Keratinocyte (primary cell): ENCODE measurements around the gene LRRN2.

ENCODE experiments used
- EZH2 ChIP-seq: IDR thresholded peaks from one replicate; pipeline ENCODE4 v1.6.1; 2012; ENCODE audit warnings: inconsistent platforms, mild to moderate bottlenecking, low read length, moderate library complexity
- TF ChIP-seq, protein P1 (sequence below), 3 experiments: IDR thresholded peaks in 1 of 3; conservative IDR thresholded peaks in 1 of 3; optimal IDR thresholded peaks in 1 of 3; 2 replicates in 2 of 3; 3 replicates in 1 of 3; pipeline versions ENCODE3 to v1.5.1; 2011; ENCODE audit warnings: low read length in 3 of 3, mild to moderate bottlenecking in 3 of 3, moderate library complexity in 2 of 3, control low read depth in 1 of 3, inconsistent platforms in 1 of 3; ENCODE audit not compliant: insufficient read depth in 2 of 3; ENCODE audit errors: extremely low read depth in 1 of 3

DNA sequence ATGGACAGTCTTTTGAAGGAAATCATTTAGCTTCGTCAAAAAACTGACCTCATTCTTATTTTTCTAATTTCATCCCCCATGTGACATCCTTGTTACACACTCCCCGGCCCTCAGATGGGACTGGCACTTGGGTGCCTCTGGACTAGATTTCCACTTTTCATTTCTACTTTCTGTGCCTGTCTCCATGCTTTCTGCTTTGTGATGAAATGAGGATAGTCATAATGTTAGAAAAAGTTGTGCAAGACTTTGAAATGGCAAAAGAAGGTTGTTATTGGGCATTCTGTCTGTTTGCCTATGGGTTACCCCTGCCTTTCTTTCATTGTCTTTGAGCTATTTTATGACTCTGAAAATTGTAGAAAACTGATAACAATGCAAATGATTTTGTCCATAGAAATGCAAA, 114.4 kb downstream of the LRRN2 start:
- TF ChIP-seq, protein P1, sequence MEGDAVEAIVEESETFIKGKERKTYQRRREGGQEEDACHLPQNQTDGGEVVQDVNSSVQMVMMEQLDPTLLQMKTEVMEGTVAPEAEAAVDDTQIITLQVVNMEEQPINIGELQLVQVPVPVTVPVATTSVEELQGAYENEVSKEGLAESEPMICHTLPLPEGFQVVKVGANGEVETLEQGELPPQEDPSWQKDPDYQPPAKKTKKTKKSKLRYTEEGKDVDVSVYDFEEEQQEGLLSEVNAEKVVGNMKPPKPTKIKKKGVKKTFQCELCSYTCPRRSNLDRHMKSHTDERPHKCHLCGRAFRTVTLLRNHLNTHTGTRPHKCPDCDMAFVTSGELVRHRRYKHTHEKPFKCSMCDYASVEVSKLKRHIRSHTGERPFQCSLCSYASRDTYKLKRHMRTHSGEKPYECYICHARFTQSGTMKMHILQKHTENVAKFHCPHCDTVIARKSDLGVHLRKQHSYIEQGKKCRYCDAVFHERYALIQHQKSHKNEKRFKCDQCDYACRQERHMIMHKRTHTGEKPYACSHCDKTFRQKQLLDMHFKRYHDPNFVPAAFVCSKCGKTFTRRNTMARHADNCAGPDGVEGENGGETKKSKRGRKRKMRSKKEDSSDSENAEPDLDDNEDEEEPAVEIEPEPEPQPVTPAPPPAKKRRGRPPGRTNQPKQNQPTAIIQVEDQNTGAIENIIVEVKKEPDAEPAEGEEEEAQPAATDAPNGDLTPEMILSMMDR (optimal IDR thresholded peaks at IDR 0.05 in 1 of 3, IDR thresholded peaks at IDR 0.05 in 1 of 3, conservative IDR thresholded peaks at IDR 0.05 in 1 of 3; ENCODE audit: extremely low read depth in 1 of 3, insufficient read depth in 2 of 3, low read length in 3 of 3) = no peak
- TF ChIP-seq EZH2 = no peak
